ENCODE measurements around the gene TSHZ2.
"Not testable (repeated sequence)": the region's sequence is repeated elsewhere in the genome, so short reads cannot be mapped to it uniquely, and the experiment has no call there.

TSHZ2 gene

GRCh38 chr20:53428996-53429395, 456.8 kb downstream of the TSHZ2 start:
- no peak for DNase-seq

- DNase-seq: no peak
Measured at GRCh38 chr20:53434662-53435061, 462.5 kb downstream of the TSHZ2 start.

DNA sequence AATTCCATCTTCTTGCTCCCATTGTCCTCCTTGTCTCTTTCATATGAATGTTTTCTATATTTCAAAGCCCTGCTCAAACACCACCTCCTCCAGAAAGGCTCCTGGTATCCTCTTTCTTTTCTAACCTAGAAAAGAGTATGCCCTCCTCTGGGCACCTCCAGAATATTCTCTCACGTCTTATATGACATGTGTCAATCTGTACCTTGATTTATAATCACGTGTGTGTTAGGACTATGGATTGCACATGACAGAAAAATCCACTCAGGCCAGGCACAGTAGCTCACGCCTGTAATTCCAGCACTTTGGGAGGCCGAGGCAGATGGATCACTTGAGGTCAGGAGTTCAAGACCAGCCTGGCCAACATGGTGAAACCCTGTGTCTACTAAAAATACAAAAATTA, 464.8 kb downstream of the TSHZ2 start:
- not testable (repeated sequence) for DNase-seq

DNA sequence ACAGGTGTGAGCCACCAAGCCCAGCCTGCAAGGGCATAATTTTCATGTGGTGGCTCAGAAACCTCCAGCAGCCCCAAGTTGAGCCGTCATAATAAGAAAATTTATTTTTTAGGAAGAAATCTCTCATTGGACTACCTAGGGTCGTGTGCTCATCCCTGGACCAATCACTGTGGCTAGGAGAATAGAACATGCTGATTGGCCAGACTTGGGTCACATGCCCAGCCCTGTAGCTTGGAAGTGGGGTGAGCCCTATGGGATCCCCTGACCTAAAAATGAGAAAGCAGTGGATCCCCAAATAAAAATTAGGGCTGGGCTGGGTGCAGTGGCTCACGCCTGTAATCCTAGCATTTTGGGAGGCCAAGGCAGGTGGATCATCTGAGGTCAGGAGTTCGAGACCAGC, 466.2 kb downstream of the TSHZ2 start:
- DNase-seq: no peak

- DNase-seq: no peak
Measured at GRCh38 chr20:53439046-53439445, 466.9 kb downstream of the TSHZ2 start.

DNA sequence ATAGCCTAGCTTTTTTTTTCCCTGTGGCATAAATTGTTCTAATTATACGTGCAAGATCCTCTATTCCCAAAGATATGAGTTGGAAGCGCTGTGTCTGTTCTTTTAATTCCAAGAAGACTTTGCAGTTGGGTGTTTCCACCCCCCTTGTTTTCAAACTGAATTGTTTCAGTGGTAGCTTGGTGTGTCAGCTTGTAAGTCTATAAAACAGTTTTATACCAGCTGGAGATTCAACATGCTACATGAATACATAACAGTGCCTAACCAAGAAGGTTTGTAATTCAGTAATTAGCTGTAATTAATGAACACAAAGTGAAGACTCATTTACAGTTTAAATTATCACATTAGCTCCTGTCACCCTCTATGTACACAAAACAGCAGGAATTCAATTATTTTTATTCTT, 467.5 kb downstream of the TSHZ2 start:
- DNase-seq: no peak

DNA sequence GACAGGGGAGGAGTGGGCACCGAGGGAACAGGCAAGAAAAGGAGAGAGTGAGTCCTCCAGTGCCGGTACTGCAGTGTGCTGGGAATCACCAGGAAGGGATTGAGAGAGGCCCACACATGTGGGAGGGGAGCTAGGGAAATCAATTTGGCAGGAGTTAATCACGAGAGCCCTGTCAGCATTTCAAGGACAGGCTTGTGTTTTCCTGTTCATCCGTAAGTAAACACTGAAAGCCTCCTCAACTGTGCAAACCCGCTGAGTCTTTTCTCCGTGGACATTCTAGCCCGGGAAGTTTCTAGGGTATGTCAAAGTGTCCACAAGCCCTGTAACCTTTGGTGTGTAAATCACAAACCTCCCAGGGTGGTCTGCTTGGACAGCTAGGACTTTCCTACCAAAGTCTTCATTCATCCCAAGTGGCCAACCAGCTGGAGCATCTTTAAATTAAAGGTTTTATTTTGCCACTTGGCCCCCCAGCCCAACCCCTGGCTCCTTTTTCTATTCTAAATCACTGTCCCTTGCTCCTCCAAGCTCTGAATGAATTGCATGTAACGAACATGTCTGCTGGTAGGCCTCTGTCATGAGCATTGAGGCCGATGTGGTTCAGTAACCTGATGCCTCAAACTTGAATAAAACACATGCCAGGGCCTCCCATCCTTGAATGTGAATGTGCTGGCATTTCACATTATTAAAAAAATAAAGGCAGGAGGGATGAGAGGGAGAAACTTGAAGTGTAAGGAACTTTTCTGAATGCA, 472.4 kb downstream of the TSHZ2 start:
- DNase-seq: no peak

- no peak for DNase-seq
Measured at GRCh38 chr20:53445321-53445731, 473.2 kb downstream of the TSHZ2 start.

GRCh38 chr20:53445932-53446331, 473.8 kb downstream of the TSHZ2 start:
- DNase-seq: no peak

GRCh38 chr20:53447316-53447715, 475.2 kb downstream of the TSHZ2 start:
- no peak for DNase-seq

DNA sequence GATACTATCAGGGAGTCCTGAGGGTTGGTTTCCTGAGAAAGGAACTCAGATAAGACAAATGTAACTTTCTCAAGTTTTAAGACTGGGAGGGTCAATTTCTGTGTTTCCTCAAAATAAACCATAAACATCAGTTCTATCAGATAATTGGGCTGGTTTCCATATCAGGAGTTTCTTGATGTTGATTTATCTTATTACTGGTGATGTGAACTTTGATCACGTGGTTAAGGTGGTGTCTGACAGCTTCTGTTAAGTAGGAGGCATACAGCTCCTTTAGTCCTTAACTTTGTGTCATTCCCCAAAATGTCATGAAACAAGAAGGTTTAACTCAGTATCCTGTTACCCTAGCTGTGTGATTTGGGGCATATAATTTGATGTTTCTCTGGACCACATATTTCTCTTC, 476.3 kb downstream of the TSHZ2 start:
- DNase-seq: no peak

- DNase-seq: no peak
Measured at GRCh38 chr20:53448875-53449274, 476.7 kb downstream of the TSHZ2 start.

- no peak for DNase-seq
Measured at GRCh38 chr20:53453076-53453475, 480.9 kb downstream of the TSHZ2 start.

DNA sequence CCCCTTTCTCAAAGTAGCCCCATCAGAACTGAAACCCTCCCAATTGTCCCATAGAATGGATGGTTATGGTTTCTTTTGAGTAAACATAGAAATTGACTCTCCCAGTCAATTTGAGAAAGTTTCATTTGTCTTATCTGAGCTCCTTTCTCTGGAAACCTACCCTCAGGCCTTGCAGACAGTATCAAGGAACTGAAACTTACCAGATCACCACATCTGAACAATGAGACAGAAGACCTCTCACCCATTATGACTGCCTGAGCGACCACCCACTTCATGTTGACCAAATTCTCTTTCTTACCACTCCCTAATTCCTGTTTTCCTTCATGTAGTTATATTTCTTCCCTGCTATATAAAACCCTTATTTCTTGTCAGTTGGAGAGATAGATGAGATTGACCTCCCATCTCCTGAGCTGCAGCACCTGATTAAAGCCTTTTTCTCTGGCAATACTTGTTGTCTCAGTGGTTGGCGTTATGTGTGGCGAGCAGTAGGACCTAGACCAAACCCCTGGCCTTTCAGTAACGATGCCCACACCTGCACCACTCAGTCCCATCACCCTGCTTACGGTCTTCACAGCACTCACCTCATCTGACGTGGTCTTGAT, 482.6 kb downstream of the TSHZ2 start:
- no peak for DNase-seq

DNA sequence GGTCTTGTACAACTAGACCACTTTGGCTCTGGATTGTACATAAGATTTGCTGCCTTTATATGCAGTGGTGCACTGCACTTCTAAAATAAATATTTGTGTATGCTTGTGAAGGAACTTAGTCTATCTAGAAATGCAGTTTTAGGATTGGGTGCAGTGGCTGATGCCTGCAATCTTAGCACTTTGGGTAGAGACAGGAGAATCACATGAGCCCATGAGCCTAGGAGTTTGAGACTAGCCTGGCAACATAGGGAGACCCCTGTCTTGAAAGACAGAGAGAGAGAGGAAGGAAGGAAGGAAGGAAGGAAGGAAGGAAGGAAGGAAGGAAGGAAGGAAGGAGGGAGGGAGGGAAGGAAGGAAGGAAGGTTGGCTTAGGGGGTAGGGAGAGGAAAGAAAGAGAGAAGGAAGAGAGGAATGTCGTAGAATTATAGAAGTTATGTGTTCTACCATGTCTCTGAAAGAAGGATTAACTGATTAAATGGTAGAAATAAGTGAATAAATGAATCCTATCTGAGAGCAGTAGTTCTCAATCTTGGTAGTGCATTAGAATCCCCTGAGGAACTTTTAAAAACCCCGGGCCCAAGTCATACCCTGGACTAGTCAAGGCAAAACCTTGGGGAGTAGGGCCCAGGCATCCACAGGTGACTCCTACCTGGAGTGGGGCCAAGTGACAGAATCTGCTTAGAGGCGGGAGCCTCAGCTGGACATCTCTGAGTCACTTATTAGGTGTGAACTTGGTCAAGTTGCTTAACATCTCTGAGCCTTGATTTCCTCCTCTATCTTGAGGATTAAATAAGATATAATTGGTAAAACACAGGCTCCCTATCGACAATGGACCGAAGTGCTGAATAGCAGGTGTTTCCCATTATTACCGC, 491.2 kb downstream of the TSHZ2 start:
- no peak for DNase-seq

DNA sequence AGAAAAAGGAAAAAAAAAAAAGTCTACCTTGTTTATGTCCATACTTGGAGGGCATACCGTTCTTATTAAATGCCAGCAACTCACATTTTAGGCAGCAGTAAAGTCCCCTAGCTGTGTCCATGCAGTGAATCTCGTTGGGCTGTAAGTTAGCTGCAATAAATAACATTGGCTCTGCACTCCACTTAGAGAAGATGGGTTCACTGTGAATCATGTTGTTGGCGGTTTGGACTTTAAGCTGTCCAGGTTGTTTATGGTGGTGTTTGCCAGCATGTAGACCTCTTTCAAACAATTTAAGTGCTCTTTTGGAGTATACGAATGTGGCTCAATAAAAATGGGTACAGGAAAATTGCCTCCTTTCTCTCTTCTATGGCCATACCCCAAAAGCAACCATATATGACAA, 494.1 kb downstream of the TSHZ2 start:
- no peak for DNase-seq

- no peak for DNase-seq
Measured at GRCh38 chr20:53468587-53468986, 496.4 kb downstream of the TSHZ2 start.

- not testable (repeated sequence) for DNase-seq
Measured at GRCh38 chr20:53472859-53473258, 500.7 kb downstream of the TSHZ2 start.

DNA sequence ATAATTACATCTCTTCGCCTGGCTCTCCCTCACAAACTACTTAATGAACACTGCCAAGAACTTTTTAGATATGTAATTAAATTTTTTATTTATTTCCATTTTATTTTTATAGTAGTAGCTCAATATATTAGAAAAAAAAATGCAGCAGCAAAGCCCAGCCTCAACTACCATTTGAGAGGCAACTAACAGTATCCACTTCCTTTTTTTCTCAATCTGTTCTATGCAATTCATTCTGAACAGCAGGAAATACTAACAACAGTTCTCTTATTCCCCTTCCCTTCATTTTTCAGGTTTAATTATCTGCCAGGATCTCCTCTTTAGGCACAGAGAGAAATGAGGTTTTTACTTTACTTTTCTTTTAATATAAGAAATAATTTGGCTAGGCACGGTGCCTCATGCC, 508.8 kb downstream of the TSHZ2 start:
- DNase-seq: no peak

DNA sequence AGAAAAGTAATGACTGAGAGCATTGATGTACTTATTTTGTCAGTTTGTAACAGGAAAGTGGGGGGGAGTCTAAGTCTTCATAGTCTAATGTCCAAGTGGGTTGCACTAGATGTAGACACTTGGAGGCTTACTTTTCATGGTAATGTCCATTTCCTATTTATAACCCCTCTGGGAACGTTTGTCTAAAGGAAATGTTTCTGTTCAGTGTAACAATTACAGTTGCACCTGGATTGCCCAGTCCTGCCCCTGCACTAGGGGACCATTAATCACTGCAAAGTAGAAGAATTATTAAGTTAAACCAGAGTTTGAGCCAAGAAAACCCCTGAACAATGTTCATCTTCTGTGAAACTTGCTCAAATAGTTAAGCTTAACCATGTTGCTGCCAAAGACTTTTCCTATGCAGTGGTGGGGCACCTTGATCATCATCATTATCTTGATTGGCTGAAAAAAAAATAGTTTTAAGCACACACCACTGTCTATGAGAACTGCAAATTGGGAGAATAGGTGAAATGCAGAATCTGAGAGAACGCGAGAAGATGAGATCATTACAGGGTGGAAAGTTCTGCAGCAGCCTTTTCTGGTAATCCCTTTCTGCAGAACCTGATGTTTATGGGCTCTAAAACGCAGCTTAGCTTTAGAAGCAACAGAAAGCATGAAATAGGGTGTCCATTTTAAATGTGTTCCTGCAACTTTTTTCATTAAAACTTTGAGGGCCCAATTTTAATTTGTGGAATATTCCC, 515.5 kb downstream of the TSHZ2 start:
- no peak for DNase-seq

- DNase-seq: no peak
Measured at GRCh38 chr20:53488775-53489272, 516.7 kb downstream of the TSHZ2 start.

DNA sequence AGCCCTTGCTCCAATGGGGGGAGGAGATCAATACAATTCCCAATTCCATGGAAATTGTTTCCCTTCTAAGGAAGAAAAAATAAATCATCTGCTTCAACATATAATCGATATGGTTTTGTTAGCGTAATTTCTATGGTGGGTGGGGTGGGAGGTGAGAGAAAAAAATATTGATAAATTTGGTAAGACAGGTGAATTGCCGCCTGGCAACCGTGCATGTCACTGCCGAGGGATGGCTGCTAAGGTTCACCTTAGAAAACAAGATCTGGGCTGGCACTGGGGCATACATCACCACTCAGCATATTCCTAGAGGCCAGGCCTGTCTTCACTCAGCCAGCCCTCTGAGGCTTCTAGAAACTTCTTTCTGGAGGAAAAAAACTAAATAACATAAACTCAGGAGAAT, 517.4 kb downstream of the TSHZ2 start:
- no peak for DNase-seq

DNA sequence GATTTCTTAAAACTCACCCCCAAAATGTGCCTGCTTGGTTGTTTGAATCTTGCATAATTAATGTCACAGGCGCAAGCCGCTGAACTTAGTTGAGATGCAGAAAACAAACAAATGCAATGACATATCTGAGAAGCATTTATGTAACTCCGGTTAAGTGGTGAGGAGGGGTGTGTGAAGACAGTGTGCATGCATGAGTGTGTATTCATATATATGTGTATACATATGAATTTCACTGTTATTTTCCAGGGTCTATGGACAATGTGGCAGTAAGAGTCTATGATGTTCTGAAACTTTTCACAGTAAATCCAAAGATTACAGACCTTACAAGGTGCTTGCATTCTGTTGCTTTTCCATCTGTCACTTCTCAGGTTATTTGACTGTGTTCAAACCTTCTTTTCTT, 518.5 kb downstream of the TSHZ2 start:
- no peak for DNase-seq

All from CD4-positive, alpha-beta T cell treated with Interleukin-21 for 1 hour (primary cell).